SU-DHL-6 (cell line): ENCODE results near the gene ACTRT1.

Experiments
- H2AFZ ChIP-seq: fragments of 200-600 bp; sonication (generic); 2 replicates; pipeline ENCODE4 v1.6.1; 2014; ENCODE audit warnings: low read depth, mild to moderate bottlenecking, moderate library complexity, mixed read lengths, antibody characterized with exemption, low read length; ENCODE audit not compliant: severe bottlenecking
- H3F3A ChIP-seq: fragments of 200-600 bp; shearing (Covaris generic); 2 replicates; pipeline ENCODE4 v1.6.0; 2016; ENCODE audit warnings: antibody characterized with exemption, mild to moderate bottlenecking; ENCODE audit not compliant: insufficient read depth
- H3K27ac ChIP-seq: fragments of 200-600 bp; sonication (generic); 2 replicates; pipeline ENCODE4 v1.5.1; 2016; ENCODE audit warnings: low read depth, mild to moderate bottlenecking, low read length, moderate library complexity, mixed read lengths
- H3K27me3 ChIP-seq: fragments of 200-600 bp; sonication (generic), shearing (Covaris generic); 2 replicates; pipeline ENCODE4 v1.6.0; 2014; ENCODE audit warnings: mild to moderate bottlenecking, low read length
- H3K36me3 ChIP-seq: fragments of 200-600 bp; sonication (generic); 2 replicates; pipeline ENCODE4 v1.6.1; 2014; ENCODE audit warnings: mild to moderate bottlenecking, low read length, mixed read lengths
- H3K4me2 ChIP-seq: fragments of 300-600, 200-600 bp; shearing (Covaris generic), sonication (generic); 2 replicates; pipeline ENCODE4 v1.6.0; 2014; ENCODE audit warnings: low read length, low read depth, mild to moderate bottlenecking; ENCODE audit not compliant: poor library complexity, severe bottlenecking
- H3K4me3 ChIP-seq: fragments of 200-600 bp; sonication (generic); 2 replicates; pipeline ENCODE4 v1.5.1; 2014; ENCODE audit warnings: antibody characterized with exemption, low read length, mild to moderate bottlenecking, mixed read lengths; ENCODE audit not compliant: insufficient read depth, poor library complexity, severe bottlenecking
- H3K79me2 ChIP-seq: fragments of 200-600 bp; sonication (generic); 2 replicates; pipeline ENCODE4 v1.6.1; 2014; ENCODE audit warnings: mild to moderate bottlenecking, low read length, moderate library complexity; ENCODE audit not compliant: insufficient read depth
- H3K9ac ChIP-seq: fragments of 200-600 bp; sonication (generic); 2 replicates; pipeline ENCODE4 v1.7.0; 2014; ENCODE audit warnings: mild to moderate bottlenecking, low read length
- H3K9me2 ChIP-seq: fragments of 200-600 bp; sonication (generic); replicated peaks from 2 replicates; pipeline ENCODE4 v1.6.1; 2014; ENCODE audit warnings: low read length; ENCODE audit not compliant: insufficient read depth
- H3K9me3 ChIP-seq: fragments of 200-600 bp; sonication (generic); 2 replicates; pipeline ENCODE4 v1.6.1; 2014; ENCODE audit warnings: low read length, mixed read lengths; ENCODE audit not compliant: insufficient read depth
- H4K20me1 ChIP-seq: fragments of 200-600 bp; sonication (generic); 2 replicates; pipeline ENCODE4 v1.6.1; 2014; ENCODE audit warnings: low read depth, mild to moderate bottlenecking, antibody characterized with exemption, low read length, moderate library complexity, mixed read lengths
- CTCF ChIP-seq: fragments of 200-600 bp; sonication (generic); IDR thresholded peaks from one replicate; pipeline ENCODE4 v1.5.1; 2017; ENCODE audit warnings: antibody characterized with exemption, mild to moderate bottlenecking, low read length, moderate library complexity; ENCODE audit not compliant: insufficient read depth, poor library complexity, severe bottlenecking
- EZH2phosphoT487 ChIP-seq: fragments of 200-600 bp; sonication (generic), shearing (Covaris generic); conservative IDR thresholded peaks from 2 replicates; pipeline ENCODE4 v1.6.1; 2018; ENCODE audit warnings: mild to moderate bottlenecking, antibody characterized with exemption, low read length, moderate library complexity, mixed read lengths

ACTRT1 gene

GRCh38 chrX:128051526-128051925 lies 677 bp downstream of the ACTRT1 start:
- H3F3A ChIP-seq = no peaks in the 10 kb centered on the region
- no peaks in the 10 kb centered on the region for H3K9me3 ChIP-seq
- TF ChIP-seq CTCF = no peak
- TF ChIP-seq EZH2phosphoT487 = no peak
- H3K36me3 ChIP-seq = no peaks in the 10 kb centered on the region
- H4K20me1 ChIP-seq = no peaks in the 10 kb centered on the region
- no peaks in the 10 kb centered on the region for H3K79me2 ChIP-seq
- no peaks in the 10 kb centered on the region for H3K27me3 ChIP-seq
- H3K9ac ChIP-seq = no peak overlapping the region
- H3K27ac ChIP-seq = no peak overlapping the region
- no peaks in the 10 kb centered on the region for H3K9me2 ChIP-seq
- H2AFZ ChIP-seq = no peak overlapping the region
- no peak overlapping the region for H3K4me3 ChIP-seq
- no peak overlapping the region for H3K4me2 ChIP-seq

- TF ChIP-seq CTCF (no peak), EZH2phosphoT487 (no peak)
- H3K4me3 ChIP-seq = no peak overlapping the region
- H3K9me3 ChIP-seq = no peaks in the 10 kb centered on the region
- no peaks in the 10 kb centered on the region for H3K79me2 ChIP-seq
- H4K20me1 ChIP-seq = no peaks in the 10 kb centered on the region
- no peak overlapping the region for H3K27ac ChIP-seq
- no peaks in the 10 kb centered on the region for H3K9me2 ChIP-seq
- H3K9ac ChIP-seq = no peak overlapping the region
- no peak overlapping the region for H2AFZ ChIP-seq
- no peaks in the 10 kb centered on the region for H3K27me3 ChIP-seq
- H3K36me3 ChIP-seq = no peaks in the 10 kb centered on the region
- H3F3A ChIP-seq = no peaks in the 10 kb centered on the region
- no peak overlapping the region for H3K4me2 ChIP-seq
These were observed 16.9 kb downstream of the ACTRT1 start for GRCh38 chrX:128035318-128035717.

- Histone ChIP-seq H3K27me3 (no peaks in the 10 kb centered on the region), H3F3A (no peaks in the 10 kb centered on the region), H3K36me3 (no peaks in the 10 kb centered on the region), H3K9me2 (no peaks in the 10 kb centered on the region), H4K20me1 (no peaks in the 10 kb centered on the region), H3K4me3 (no peak overlapping the region), H3K9me3 (no peaks in the 10 kb centered on the region), H3K4me2 (no peak overlapping the region), H2AFZ (no peak overlapping the region), H3K79me2 (no peaks in the 10 kb centered on the region), H3K9ac (no peak overlapping the region), H3K27ac (no peak overlapping the region)
- TF ChIP-seq CTCF (no peak), EZH2phosphoT487 (no peak)
These were observed 30.6 kb downstream of the ACTRT1 start for GRCh38 chrX:128021566-128021965.

GRCh38 chrX:128020701-128021100 lies 31.5 kb downstream of the ACTRT1 start:
- Histone ChIP-seq H3K36me3 (no peaks in the 10 kb centered on the region), H3K4me2 (no peak overlapping the region)
- TF ChIP-seq EZH2phosphoT487 = no peak
- TF ChIP-seq CTCF = no peak

More at GRCh38 chrX:128020701-128021100, 31.5 kb downstream of the ACTRT1 start:
- Histone ChIP-seq H3K9me2 (no peaks in the 10 kb centered on the region), H3K9me3 (no peaks in the 10 kb centered on the region), H3F3A (no peaks in the 10 kb centered on the region), H3K79me2 (no peaks in the 10 kb centered on the region), H3K4me3 (no peak overlapping the region), H3K9ac (no peak overlapping the region), H2AFZ (no peak overlapping the region), H3K27ac (no peak overlapping the region), H4K20me1 (no peaks in the 10 kb centered on the region), H3K27me3 (no peaks in the 10 kb centered on the region)
